ENCODE results near the gene PRDM11. TPM values are rescaled to one million over a fixed set of nuclear protein-coding genes. Genes with fewer than 3 reads are reported as not detected.

Gene PRDM11
- total and polyA plus RNA-seq, 2 experiments from 2014 or later: 0.24 to 3.7 TPM

- H3K4me3 ChIP-seq: no peak overlapping the region
- TF ChIP-seq EZH2 (IDR thresholded peaks at IDR 0.05; ENCODE audit: insufficient read depth, poor library complexity, severe bottlenecking) (no peak), EZH2phosphoT487 (IDR thresholded peaks at IDR 0.05; ENCODE audit: insufficient read depth, low read depth) (no peak)
Measured at GRCh38 chr11:45212566-45213315, 66.3 kb downstream of the PRDM11 start.

GRCh38 chr11:45213316-45213665 lies 66.9 kb downstream of the PRDM11 start:
- Histone ChIP-seq H3K36me3 (ENCODE audit: low read depth) (no peaks in the 10 kb centered on the region), H3K27me3 (replicated peaks; ENCODE audit: insufficient read depth) (no peaks in the 10 kb centered on the region), H3K9ac (no peak overlapping the region), H3F3A (ENCODE audit: insufficient read depth) (no peaks in the 10 kb centered on the region), H3K4me2 (ENCODE audit: unreplicated experiment) (no peak overlapping the region), H2AFZ (no peak overlapping the region), H3K27ac (no peak overlapping the region), H3K9me3 (ENCODE audit: low read depth) (no peaks in the 10 kb centered on the region), H3K4me1 (ENCODE audit: insufficient read depth) (peaks cover 5% of the 10 kb centered on the region; the same call in 1 of the 2 replicates), H4K20me1 (ENCODE audit: insufficient read depth) (no peaks in the 10 kb centered on the region), H3K4me3 (no peak overlapping the region), H3K79me2 (ENCODE audit: insufficient read depth) (no peaks in the 10 kb centered on the region), H3K9me2 (ENCODE audit: insufficient read depth) (no peaks in the 10 kb centered on the region)
- in situ Hi-C loops (cut with MboI): no loop called here
- no peak for DNase-seq
- 76 to 86% methylated on average over 12 of the region's 12 CpGs for WGBS, 2 experiments (ENCODE audit: low coverage in 1 of 2, low lambda C conversion rate in 2 of 2, missing lambda C conversion rate in 2 of 2)
- TF ChIP-seq EZH2phosphoT487 (IDR thresholded peaks at IDR 0.05; ENCODE audit: insufficient read depth, low read depth): no peak
- no peak for TF ChIP-seq EZH2 (IDR thresholded peaks at IDR 0.05; ENCODE audit: insufficient read depth, poor library complexity, severe bottlenecking)

More at GRCh38 chr11:45212566-45213315, 66.3 kb downstream of the PRDM11 start:
- Histone ChIP-seq H3K9me2 (ENCODE audit: insufficient read depth) (no peaks in the 10 kb centered on the region), H3K4me1 (ENCODE audit: insufficient read depth) (peaks cover 5% of the 10 kb centered on the region; the same call in 1 of the 2 replicates), H2AFZ (no peak overlapping the region), H3K27me3 (replicated peaks; ENCODE audit: insufficient read depth) (no peaks in the 10 kb centered on the region), H4K20me1 (ENCODE audit: insufficient read depth) (no peaks in the 10 kb centered on the region), H3K4me2 (ENCODE audit: unreplicated experiment) (no peak overlapping the region), H3F3A (ENCODE audit: insufficient read depth) (no peaks in the 10 kb centered on the region), H3K9ac (no peak overlapping the region), H3K9me3 (ENCODE audit: low read depth) (no peaks in the 10 kb centered on the region), H3K36me3 (ENCODE audit: low read depth) (no peaks in the 10 kb centered on the region), H3K79me2 (ENCODE audit: insufficient read depth) (no peaks in the 10 kb centered on the region), H3K27ac (no peak overlapping the region)
- WGBS, 2 experiments (ENCODE audit: low coverage in 1 of 2, low lambda C conversion rate in 2 of 2, missing lambda C conversion rate in 2 of 2): 86 to 90% methylated on average over 24 to 27 of the region's 31 CpGs
- in situ Hi-C loops (cut with MboI): no loop called here
- DNase-seq: no peak

GRCh38 chr11:45213717-45214116 lies 67.3 kb downstream of the PRDM11 start:
- H3K4me2 ChIP-seq (ENCODE audit: unreplicated experiment): no peak overlapping the region
- no peak overlapping the region for H3K9ac ChIP-seq
- in situ Hi-C loops (cut with MboI): no loop called here
- H3K27ac ChIP-seq: no peak overlapping the region
- no peaks in the 10 kb centered on the region for H3K27me3 ChIP-seq (replicated peaks; ENCODE audit: insufficient read depth)
- H4K20me1 ChIP-seq (ENCODE audit: insufficient read depth): no peaks in the 10 kb centered on the region
- no peak overlapping the region for H3K4me3 ChIP-seq
- no peak for TF ChIP-seq EZH2 (IDR thresholded peaks at IDR 0.05; ENCODE audit: insufficient read depth, poor library complexity, severe bottlenecking)
- no peak for TF ChIP-seq EZH2phosphoT487 (IDR thresholded peaks at IDR 0.05; ENCODE audit: insufficient read depth, low read depth)
- peaks cover 5% of the 10 kb centered on the region; the same call in 1 of the 2 replicates for H3K4me1 ChIP-seq (ENCODE audit: insufficient read depth)
- H3K9me2 ChIP-seq (ENCODE audit: insufficient read depth): no peaks in the 10 kb centered on the region
- no peaks in the 10 kb centered on the region for H3K9me3 ChIP-seq (ENCODE audit: low read depth)
- no peak overlapping the region for H2AFZ ChIP-seq
- DNase-seq: no peak
- H3F3A ChIP-seq (ENCODE audit: insufficient read depth): no peaks in the 10 kb centered on the region
- WGBS, 2 experiments (ENCODE audit: low coverage in 1 of 2, low lambda C conversion rate in 2 of 2, missing lambda C conversion rate in 2 of 2): 100% methylated on average over 1 of the region's 1 CpG
- no peaks in the 10 kb centered on the region for H3K36me3 ChIP-seq (ENCODE audit: low read depth)
- H3K79me2 ChIP-seq (ENCODE audit: insufficient read depth): no peaks in the 10 kb centered on the region

- Histone ChIP-seq H3K9me2 (ENCODE audit: insufficient read depth) (no peaks in the 10 kb centered on the region), H3K4me2 (ENCODE audit: unreplicated experiment) (no peak overlapping the region), H3K4me3 (no peak overlapping the region), H3K9ac (no peak overlapping the region), H3K4me1 (ENCODE audit: insufficient read depth) (no peaks in the 10 kb centered on the region), H3K27me3 (replicated peaks; ENCODE audit: insufficient read depth) (no peaks in the 10 kb centered on the region), H3F3A (ENCODE audit: insufficient read depth) (no peaks in the 10 kb centered on the region), H4K20me1 (ENCODE audit: insufficient read depth) (no peaks in the 10 kb centered on the region), H3K36me3 (ENCODE audit: low read depth) (no peaks in the 10 kb centered on the region), H3K9me3 (ENCODE audit: low read depth) (no peaks in the 10 kb centered on the region), H2AFZ (no peak overlapping the region), H3K79me2 (ENCODE audit: insufficient read depth) (no peaks in the 10 kb centered on the region), H3K27ac (no peak overlapping the region)
- WGBS, 2 experiments (ENCODE audit: low coverage in 1 of 2, low lambda C conversion rate in 2 of 2, missing lambda C conversion rate in 2 of 2): 86 to 92% methylated on average over 4 of the region's 4 CpGs
- DNase-seq: no peak
- in situ Hi-C loops (cut with MboI): no loop called here
- no peak for TF ChIP-seq EZH2 (IDR thresholded peaks at IDR 0.05; ENCODE audit: insufficient read depth, poor library complexity, severe bottlenecking)
- TF ChIP-seq EZH2phosphoT487 (IDR thresholded peaks at IDR 0.05; ENCODE audit: insufficient read depth, low read depth): no peak
Measured at GRCh38 chr11:45215098-45215865, 68.8 kb downstream of the PRDM11 start.
